Stimulated activated CD8-positive, alpha-beta memory T cell treated with anti-CD3 and anti-CD28 coated beads, Interleukin-2, amount 100 ng/mL, for 48 hours (primary cell): ENCODE results near the gene OR13C4.
"Not testable (repeated sequence)": the region's sequence is repeated elsewhere in the genome, so short reads cannot be mapped to it uniquely, and the experiment has no call there.

Experiments
- DNase-seq, 2 donors: peaks; one replicate each; pipeline ENCODE4 v3.0.0-alpha.2; 2020; ENCODE audit warnings: low read depth in 2 of 2

OR13C4 gene

GRCh38 chr9:104527109-104527508 is at the start of gene OR13C4:
OR13C4 (minus strand) TSS chr9:104527209; CDS start chr9:104527209, 0 bp downstream.
- no peak for DNase-seq

GRCh38 chr9:104575456-104575855 is 48.4 kb upstream of the OR13C4 start:
- no peak for DNase-seq

GRCh38 chr9:104572612-104573011 is 45.6 kb upstream of the OR13C4 start:
- DNase-seq, result no peak

GRCh38 chr9:104568868-104569267 is 41.9 kb upstream of the OR13C4 start, which contains the start of gene OR13C8:
OR13C8 (plus strand) TSS chr9:104569168; CDS start chr9:104569168, 0 bp downstream.
- no peak for DNase-seq

GRCh38 chr9:104564358-104564757 is 37.3 kb upstream of the OR13C4 start:
- DNase-seq, result no peak

GRCh38 chr9:104556830-104557634 is 30.0 kb upstream of the OR13C4 start:
- DNase-seq, result no peak

GRCh38 chr9:104555521-104555920 is 28.5 kb upstream of the OR13C4 start:
- DNase-seq, result no peak

- DNase-seq, result no peak
Observed at GRCh38 chr9:104553261-104553660, 26.3 kb upstream of the OR13C4 start.

GRCh38 chr9:104544644-104545043 is 17.6 kb upstream of the OR13C4 start:
- DNase-seq, result no peak

- no peak for DNase-seq
Observed at GRCh38 chr9:104539275-104539674, 12.3 kb upstream of the OR13C4 start.

GRCh38 chr9:104536756-104537155 is 9.7 kb upstream of the OR13C4 start, which contains the start of gene OR13C3:
OR13C3 (minus strand) TSS chr9:104536856; CDS start chr9:104536723, 133 bp downstream.
- no peak for DNase-seq

- DNase-seq, result not testable (repeated sequence)
Observed at GRCh38 chr9:104520241-104520640, 6.8 kb downstream of the OR13C4 start.

- no peak for DNase-seq
Observed at GRCh38 chr9:104514901-104515300, 12.1 kb downstream of the OR13C4 start.

GRCh38 chr9:104506565-104506964 is 20.4 kb downstream of the OR13C4 start:
- no peak for DNase-seq

- no peak for DNase-seq
Observed at GRCh38 chr9:104503963-104504362, 23.0 kb downstream of the OR13C4 start, which contains the start of gene OR13F1. OR13F1 (plus strand) TSS chr9:104504263; CDS start chr9:104504263, 0 bp downstream.

- no peak for DNase-seq
Observed at GRCh38 chr9:104503440-104503839, 23.6 kb downstream of the OR13C4 start.

- no peak for DNase-seq
Observed at GRCh38 chr9:104494808-104495207, 32.2 kb downstream of the OR13C4 start.

- no peak for DNase-seq
Observed at GRCh38 chr9:104485014-104485413, 42.0 kb downstream of the OR13C4 start.

- no peak for DNase-seq
Observed at GRCh38 chr9:104482921-104483570, 44.0 kb downstream of the OR13C4 start.
